HG03025 (cell line): ENCODE results near the gene ELMO3.

ENCODE experiments used
- ATAC-seq: cut with Tn5 transposase; IDR thresholded peaks from one replicate; pipeline ENCODE4 v1.9.1; 2021; ENCODE audit warnings: mild to moderate bottlenecking, moderate library complexity; ENCODE audit not compliant: unreplicated experiment, low FRiP score

Gene ELMO3

DNA sequence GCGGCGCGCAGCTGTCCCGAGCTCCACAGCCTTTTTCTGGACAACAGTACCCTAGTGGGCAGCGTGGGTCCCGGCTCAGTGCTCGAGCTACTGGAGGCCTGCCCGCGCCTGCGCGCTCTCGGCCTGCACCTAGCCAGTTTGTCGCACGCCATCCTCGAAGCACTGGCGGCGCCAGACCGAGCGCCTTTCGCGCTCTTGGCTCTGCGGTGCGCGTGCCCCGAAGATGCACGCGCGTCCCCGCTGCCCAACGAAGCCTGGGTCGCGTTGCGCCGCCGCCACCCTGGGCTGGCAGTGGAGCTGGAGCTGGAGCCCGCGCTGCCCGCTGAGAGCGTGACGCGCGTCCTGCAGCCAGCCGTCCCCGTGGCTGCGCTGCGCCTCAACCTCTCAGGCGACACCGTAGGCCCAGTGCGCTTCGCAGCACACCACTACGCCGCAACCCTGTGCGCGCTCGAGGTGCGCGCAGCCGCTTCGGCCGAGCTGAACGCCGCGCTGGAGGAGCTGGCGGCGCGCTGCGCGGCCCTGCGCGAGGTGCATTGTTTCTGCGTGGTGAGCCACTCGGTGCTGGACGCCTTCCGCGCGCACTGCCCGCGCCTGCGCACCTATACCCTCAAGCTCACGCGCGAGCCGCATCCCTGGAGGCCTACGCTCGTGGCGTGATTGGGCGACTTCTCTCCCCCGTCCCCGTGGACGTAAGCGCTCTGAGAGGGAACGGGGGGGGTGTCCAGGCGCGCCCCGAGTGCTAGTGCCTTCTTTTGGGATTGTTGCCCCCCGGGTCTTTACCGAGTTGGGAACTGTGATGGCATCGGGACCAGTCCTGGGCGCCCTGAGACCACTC lies 35.5 kb upstream of the ELMO3 start:
- no peak for ATAC-seq

DNA sequence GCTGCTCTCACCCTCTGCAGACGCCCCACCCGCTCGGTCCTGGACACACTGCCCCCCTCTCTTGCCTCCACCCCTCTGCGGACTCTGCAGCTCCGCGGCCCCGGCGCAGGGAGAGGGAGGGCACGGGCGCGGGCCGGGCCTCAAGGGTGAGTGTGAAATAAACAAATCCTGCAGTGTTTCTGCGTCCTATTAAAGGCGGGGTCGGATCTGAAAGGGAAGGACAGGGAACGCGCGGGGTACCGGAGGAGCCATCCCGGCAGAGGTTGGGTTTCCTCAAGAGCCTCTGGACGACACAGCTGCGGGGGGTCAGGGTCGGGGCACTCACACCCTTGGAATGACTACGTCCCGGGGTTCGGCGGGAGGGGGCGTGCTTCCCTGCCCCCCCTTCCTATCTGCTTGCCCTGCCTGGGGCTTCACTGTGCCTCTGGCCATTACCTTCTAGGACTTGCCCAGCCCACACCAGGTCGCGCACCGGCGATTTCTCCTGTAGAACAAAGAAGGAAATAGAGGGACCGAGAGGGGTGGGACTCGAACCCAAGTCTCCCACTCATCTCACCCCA lies 34.9 kb upstream of the ELMO3 start:
- ATAC-seq, result no peak

DNA sequence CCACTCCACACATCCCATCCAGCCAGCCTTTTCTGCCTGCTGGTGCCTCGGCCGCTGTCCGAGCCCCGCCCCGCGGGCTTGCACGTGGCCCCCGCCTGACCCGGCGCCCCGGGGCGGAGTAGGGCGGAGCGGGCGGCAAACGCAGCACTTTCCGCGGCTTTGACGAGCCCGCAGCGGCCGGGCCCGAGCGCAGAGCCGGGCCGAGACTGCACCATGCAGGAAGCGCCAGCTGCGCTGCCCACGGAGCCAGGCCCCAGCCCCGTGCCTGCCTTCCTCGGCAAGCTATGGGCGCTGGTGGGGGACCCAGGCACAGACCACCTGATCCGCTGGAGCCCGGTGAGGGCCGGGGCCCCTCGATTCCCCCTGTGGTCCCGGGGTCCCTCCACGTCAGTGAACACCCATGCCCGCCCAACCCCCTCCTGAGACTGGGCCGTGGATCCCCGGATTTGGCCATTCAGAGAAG lies 34.3 kb upstream of the ELMO3 start, which contains the start of gene HSF4:
TSS of gene HSF4 (plus strand) at position 147 of the 463 bp plus-strand sequence. CDS start at position 214, 67 bp downstream.
- no peak for ATAC-seq

DNA sequence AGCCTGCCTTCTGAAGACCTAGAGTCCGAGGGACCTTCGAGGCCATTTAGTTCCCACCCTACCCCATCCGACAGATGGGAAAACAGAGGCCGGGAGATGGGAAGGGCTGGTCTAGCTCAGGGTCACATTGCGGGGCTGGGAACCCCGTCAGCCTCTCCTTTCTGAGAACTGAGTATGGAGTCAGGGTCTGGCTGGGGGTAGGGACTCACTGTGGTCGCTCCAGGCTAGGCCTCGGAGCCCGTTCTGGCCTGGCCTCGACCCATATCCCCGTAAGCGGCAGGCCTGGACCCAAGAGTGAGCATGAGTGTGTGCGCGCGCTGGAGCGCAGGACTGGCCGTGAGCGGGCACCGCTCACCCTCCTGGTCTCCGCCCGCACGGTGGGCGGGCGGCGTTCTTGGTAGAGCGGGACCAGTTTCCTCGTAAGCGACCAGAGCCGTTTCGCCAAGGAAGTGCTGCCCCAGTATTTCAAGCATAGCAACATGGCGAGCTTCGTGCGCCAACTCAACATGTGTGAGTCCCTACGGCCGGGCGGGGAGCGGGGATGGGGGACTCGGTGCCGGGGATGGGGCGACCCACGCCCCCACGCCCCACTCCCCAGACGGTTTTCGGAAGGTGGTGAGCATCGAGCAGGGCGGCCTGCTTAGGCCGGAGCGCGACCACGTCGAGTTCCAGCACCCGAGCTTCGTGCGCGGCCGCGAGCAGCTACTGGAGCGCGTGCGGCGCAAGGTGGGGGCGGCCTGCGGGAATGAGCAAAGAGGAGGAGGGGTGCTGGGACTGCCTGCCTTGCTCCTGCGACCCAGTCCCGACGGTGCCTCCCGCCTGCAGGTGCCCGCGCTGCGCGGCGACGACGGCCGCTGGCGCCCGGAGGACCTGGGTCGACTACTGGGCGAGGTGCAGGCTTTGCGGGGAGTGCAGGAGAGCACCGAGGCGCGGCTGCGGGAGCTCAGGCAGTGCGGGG lies 33.5 kb upstream of the ELMO3 start:
- no peak for ATAC-seq

DNA sequence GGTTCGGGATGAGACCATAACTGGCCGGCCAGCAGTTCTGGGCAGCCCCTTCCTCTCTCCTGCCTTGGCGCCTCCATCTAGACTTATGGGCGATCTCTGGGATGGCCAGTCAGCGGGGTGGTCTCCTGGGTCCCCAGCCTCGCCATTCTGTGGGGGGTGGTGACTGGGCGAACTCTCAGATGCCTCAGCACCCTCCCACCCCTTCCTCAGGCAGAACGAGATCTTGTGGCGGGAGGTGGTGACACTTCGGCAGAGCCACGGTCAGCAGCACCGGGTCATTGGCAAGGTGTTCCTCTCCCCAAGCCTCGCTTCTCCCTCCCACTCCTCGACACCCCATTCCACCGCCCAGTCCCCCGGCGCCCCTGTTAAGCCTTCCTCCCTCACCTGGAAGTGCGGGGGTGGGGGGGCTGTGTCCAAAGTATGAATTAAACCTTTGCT lies 32.8 kb upstream of the ELMO3 start:
- no peak for ATAC-seq

DNA sequence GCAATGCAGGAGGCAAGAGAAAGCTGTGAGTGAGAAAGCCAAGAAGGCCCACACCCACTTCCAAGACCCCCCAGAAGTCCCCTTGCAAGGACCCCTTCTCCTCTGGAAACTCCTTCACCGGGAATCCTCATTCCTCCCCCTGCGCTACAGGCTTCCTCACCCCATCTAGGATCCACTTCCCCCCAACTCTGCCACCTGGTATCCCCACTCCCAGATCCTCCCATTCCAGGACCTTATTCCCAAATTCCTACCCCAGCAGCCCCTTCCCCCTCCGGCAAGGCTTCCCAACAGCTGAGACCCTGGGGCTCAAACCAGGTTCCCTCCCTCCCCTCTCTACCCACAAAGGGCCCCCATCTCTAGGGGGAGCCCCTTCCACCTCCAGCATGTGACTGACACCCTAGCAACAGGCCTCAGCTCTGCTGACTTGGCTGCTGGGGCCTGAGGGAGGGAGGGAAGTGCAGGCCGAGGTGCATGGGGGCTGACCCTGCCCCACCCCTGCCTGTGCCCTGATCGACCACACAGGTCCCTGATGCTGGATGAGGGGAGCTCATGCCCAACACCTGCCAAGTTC lies 32.2 kb upstream of the ELMO3 start:
- no peak for ATAC-seq

DNA sequence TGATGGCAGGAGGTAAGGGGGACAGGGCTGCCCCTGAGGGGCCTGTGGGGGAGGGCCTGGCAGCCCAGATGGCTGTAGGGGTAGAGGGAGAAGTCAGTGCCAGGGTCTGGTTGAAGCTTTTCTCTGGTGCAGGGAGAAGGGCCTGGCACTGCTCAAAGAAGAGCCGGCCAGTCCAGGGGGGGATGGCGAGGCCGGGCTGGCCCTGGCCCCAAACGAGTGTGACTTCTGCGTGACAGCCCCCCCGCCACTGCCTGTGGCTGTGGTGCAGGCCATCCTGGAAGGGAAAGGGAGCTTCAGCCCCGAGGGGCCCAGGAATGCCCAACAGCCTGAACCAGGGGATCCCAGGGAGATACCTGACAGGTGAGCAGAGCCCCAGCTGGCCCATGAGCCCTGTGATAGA lies 31.3 kb upstream of the ELMO3 start:
- ATAC-seq, result no peak

DNA sequence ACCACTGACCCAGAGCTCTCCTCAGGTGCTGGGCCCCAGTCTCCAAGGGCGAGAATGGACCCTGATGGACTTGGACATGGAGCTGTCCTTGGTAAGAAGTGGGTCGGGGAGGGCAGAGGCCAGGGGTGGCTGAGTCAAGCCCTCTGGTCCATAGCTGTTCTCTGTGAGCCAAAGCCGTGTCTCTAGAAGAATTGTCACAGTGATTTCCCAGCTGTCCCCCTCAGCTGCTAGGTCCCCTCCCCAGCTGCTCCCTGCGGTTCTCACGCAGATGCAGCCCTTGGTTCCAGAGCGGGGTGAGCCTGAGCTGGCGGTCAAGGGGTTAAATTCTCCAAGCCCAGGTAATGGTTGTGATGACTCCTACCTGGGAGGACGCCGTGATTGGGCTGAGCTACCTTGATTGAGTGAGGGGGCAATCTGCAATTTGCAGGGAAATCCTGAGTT lies 29.9 kb upstream of the ELMO3 start:
- no peak for ATAC-seq

DNA sequence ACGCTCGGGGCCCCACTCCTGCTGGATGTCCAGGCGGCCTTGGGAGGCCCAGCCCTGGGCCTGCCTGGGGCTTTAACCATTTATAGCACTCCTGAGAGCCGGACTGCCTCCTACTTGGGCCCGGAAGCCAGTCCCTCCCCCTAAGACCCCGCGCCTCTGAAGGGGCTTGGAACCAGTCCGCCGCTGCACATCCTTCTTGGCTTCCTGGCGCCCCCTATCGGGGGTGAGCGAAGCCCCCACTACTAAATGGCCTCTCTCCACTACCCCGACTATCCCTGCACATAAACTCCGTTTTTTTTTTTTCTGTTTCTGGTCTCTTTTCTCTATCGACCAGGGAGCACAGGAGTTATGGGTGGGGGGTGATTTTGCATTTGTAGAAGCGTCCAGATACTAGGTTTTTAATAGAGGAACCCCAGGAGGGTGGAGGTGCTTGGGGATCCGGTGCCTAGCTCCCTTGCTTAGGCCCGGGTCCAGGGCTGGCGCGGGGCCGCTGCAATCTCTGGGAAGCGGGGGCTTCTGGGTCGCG lies 29.2 kb upstream of the ELMO3 start:
- ATAC-seq, result no peak

DNA sequence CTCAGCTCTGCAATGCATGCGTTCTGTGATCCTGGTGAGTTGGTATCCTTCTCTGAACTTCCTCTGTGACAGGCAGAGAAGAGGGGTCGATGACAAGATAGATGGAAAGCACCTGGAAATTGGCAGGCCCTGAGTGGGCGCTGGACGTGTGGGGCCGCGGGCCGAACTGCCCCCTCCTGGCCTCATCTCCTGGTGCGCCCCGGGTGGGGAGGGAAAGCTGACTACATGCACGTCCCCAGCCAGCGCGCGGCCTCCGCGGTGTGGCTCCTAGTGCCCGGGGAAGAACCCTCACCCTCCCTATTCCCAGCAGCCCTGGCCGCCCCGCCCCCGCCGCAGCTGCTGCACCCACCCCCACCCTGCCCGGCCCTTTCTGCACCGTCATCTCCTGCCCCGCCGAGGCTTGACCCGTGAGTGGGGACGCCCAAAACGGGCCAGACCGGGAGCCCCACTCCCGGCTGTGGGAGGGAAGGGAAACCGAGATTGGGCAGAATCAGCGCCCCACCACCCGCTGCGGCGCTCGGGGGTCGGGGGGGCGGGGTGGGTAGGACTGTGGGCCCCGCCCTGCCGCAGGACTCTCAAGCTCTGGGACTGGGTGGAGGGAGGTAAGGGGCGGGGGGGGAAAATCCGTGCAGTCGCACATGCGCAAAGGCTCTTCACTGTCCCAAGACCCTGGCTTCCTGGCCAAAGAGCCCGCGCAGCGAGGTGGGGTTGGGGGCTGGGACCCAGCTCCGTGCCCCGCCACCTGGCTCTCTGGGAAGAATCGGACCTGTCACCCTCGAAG lies 28.6 kb upstream of the ELMO3 start, which contains the start of gene NOL3:
TSS of gene NOL3 (plus strand) at position 371 of the 781 bp plus-strand sequence.
- no peak for ATAC-seq

DNA sequence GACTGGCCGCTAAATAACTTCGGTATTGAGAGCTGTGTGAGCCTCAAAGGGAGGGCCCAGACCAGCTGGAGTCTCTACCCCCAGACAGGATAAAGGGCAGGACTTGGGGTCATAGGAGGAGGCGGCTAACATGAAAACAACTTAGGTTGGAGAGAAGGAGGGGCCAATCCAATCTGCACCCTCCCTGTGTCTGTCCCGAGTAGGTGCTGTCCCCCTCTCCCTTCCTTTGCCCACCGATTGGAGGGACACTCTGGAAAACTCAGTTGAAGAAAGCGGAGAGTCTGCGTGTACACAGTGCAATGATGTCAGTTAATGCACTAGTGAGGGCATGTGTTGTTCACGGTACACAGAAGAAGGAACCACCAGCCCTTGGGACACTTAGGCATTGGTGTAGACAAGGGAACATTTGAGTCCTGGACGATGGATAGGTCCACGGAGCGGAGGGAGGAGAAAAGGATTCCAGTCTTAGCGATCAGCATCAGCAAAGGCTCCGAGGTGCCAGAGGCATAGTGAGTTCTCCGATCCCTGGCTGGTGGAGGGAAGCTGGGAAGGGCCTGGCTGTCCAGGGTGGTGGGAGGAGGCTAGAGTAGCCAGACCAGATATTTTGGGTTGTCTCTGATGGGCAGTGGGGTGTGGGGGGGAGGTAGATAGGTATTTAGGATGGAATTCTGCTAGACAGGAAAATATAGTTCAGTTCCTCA lies 27.8 kb upstream of the ELMO3 start:
- no peak for ATAC-seq

DNA sequence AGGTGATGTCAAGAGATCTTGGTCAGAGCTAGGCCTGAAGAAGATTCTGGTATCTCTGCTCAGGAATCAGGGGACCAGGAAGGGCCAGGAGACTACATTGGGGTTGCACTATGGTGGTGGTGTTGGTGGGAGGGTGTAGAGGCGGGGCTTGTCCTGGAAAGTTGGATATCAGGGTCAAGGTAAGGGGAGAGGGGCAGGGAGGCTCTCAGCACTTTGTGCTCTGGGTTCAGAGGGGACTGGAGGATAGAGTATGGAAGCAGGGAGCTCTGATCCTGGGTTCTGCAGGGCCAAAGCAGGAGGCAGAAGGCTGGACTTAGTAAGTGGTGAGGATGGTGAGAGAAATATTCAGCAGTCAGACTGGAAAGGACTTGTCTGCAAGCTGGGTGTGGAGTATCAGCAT lies 25.6 kb upstream of the ELMO3 start:
- ATAC-seq, result no peak

DNA sequence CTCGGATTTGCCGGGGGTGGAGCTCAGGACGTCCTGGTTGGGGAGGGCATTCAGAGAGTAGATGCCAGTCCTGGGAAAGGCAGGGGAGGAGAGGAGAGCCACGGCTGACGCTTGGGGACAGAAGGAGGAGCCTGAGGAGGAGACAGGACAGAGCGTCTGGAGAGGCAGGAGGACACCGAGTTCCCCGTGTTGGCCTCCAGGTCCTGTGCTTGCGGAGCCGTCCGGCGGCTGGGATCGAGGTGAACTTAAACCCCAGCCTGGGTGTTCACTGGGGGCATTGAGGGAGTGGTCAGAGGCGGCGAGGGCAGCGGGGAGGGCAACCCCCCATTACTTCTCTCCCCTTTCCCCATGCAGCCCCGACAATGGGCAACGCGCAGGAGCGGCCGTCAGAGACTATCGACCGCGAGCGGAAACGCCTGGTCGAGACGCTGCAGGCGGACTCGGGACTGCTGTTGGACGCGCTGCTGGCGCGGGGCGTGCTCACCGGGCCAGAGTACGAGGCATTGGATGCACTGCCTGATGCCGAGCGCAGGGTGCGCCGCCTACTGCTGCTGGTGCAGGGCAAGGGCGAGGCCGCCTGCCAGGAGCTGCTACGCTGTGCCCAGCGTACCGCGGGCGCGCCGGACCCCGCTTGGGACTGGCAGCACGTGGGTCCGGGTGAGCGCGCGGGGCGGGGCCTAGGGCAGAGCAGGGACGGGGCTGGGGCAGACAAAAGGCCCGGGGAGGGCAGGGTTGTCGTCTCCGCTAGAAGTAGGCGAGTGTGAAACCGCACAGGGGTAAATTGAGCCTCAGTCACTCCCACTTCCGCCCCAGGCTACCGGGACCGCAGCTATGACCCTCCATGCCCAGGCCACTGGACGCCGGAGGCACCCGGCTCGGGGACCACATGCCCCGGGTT lies 24.9 kb upstream of the ELMO3 start:
- ATAC-seq, result no peak

DNA sequence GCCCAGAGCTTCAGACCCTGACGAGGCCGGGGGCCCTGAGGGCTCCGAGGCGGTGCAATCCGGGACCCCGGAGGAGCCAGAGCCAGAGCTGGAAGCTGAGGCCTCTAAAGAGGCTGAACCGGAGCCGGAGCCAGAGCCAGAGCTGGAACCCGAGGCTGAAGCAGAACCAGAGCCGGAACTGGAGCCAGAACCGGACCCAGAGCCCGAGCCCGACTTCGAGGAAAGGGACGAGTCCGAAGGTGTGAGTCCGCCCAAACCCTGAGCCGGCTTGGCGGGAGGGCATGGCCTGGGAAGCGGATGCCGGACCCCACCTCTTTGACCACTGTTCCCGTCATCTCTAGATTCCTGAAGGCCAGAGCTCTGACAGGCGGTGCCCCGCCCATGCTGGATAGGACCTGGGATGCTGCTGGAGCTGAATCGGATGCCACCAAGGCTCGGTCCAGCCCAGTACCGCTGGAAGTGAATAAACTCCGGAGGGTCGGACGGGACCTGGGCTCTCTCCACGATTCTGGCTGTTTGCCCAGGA lies 24.2 kb upstream of the ELMO3 start:
- ATAC-seq, result no peak

DNA sequence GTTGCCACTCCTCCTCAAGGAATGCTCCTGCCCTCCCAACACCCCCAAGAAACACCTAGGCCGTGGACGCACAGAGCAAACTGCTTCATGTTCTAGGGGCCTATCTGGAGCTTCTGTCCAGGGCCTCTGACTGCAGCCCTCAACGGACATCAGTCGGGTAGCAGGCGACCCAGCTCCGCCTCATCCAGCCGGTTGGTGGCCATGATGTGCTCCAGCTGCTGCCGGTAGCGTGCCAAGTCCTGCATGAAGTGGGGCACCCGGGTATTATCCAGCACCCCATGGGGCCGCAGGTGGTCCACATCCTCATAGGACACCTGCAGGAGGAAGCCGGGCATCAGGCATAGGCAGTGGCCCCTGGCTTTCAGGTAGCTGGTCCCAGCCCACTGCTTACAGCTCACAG lies 22.3 kb upstream of the ELMO3 start:
- ATAC-seq, result no peak

DNA sequence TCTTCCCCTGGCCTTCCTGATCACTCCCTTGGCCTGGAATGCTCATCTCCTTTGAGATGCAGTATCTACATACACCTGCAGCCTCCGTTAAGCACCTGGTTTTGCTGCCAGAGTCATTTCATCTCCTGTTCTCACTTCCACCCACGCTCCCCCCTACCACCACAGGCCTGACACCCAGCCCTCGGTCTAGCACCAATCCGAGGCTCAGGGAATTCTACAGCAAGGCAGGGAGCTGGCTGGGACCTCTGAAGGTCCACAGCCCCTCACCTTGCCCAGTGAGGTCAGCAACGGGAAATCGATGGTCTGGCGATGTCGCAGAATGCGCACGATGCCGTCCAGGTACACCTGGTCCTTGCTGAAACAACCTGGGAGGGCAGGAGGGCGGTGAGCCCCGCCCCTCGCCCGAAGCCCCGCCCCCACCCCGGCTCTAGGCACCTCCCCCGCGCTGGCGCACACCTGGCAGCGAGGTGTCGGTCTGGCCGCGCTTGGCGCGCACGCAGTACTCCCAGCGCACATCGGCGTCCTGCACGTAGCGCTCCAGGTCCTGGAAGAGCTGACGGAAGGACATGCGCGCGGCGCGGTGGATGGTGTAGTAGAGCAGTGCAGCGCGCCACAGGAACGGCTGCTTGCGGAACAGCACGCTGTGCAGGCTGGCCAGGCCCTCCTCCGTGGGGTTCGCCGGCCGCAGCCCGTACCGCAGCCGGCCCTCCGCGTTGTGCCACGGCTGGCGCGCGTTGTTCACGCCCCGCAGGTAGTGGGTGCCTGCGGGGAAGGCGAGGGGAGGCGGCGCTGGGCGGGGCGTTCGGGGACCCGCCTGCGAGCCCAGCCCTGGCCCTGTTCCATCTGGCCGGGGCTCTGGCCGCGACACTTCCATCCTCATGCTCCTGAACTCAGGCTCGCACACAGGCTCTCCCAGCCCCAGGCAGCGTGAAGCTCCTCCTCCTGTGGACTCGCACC lies 20.9 kb upstream of the ELMO3 start:
- ATAC-seq, result no peak
